IMR-90 (cell line): Measurements from ENCODE around the gene IRF4. TPM values are rescaled to one million over a fixed set of nuclear protein-coding genes. Genes with fewer than 3 reads are reported as not detected.

Source experiments
- ATAC-seq: fragments of 200-7000 bp; cut with Tn5 transposase; 2 replicates; pipeline ENCODE4 v1.9.1; 2020; ENCODE audit warnings: low read depth, mild to moderate bottlenecking, moderate library complexity
- BruUV-seq: library from RNA; stranded (reverse); fragments of 400-500 nt; replicated peaks from 2 replicates; lab custom pipeline; 2021; lab: Mats Ljungman, UMichigan
- CTCF ChIA-PET: fragments of 300-600 bp; formaldehyde crosslinking; extraction: SDS; loops from one replicate; lab custom pipeline; 2021; ENCODE audit warnings: antibody characterized with exemption; lab: Yijun Ruan, JAX
- POLR2A ChIA-PET: fragments of 300-600 bp; sonication (Branson Sonifier 250); formaldehyde crosslinking; loops from one replicate; lab custom pipeline; 2022; ENCODE audit warnings: antibody characterized with exemption; ENCODE audit not compliant: unreplicated experiment; lab: Charles Lee
- DNase-seq: peaks from one replicate; pipeline ENCODE4 v3.0.0; 2013
- H2AFZ ChIP-seq: replicated peaks from 2 replicates; pipeline ENCODE3; 2013; ENCODE audit warnings: low read length, mild to moderate bottlenecking; ENCODE audit not compliant: poor library complexity
- H2AK5ac ChIP-seq: 2 replicates; pipeline ENCODE4 v1.6.1; 2013; ENCODE audit warnings: low read depth, low read length, inconsistent platforms
- H2AK9ac ChIP-seq: replicated peaks from 2 replicates; pipeline ENCODE3; 2013; ENCODE audit warnings: mild to moderate bottlenecking, low read depth, low read length, moderate library complexity; ENCODE audit not compliant: poor library complexity
- H2BK120ac ChIP-seq: 2 replicates; pipeline ENCODE4 v1.6.1; 2013; ENCODE audit warnings: low read depth, low read length, inconsistent platforms
- H2BK15ac ChIP-seq: 3 replicates; pipeline ENCODE4 v1.6.1; 2013; ENCODE audit warnings: low read depth, low read length, inconsistent platforms
- H2BK20ac ChIP-seq: 2 replicates; pipeline ENCODE4 v1.6.1; 2013; ENCODE audit warnings: low read depth, mild to moderate bottlenecking, inconsistent platforms, low read length, moderate library complexity
- H2BK5ac ChIP-seq: 2 replicates; pipeline ENCODE4 v1.6.1; 2013; ENCODE audit warnings: mild to moderate bottlenecking, low read depth, low read length, inconsistent platforms; ENCODE audit not compliant: poor library complexity, severe bottlenecking
- H3K14ac ChIP-seq: replicated peaks from 2 replicates; pipeline ENCODE4 v1.6.1; 2013; ENCODE audit warnings: low read depth, low read length, inconsistent platforms
- H3K18ac ChIP-seq: 2 replicates; pipeline ENCODE4 v1.6.1; 2013; ENCODE audit warnings: low read depth, low read length, control low read depth
- H3K23ac ChIP-seq: 2 replicates; pipeline ENCODE4 v1.6.1; 2013; ENCODE audit warnings: low read depth, low read length, inconsistent platforms
- H3K27ac ChIP-seq: 2 replicates; pipeline ENCODE4 v1.5.1; 2013; ENCODE audit warnings: mild to moderate bottlenecking, control low read depth, low read length; ENCODE audit not compliant: insufficient read depth
- H3K27me3 ChIP-seq: 2 replicates; pipeline ENCODE4 v1.6.1; 2013; ENCODE audit warnings: low read length; ENCODE audit not compliant: control insufficient read depth, insufficient read depth
- H3K36me3 ChIP-seq: 2 replicates; pipeline ENCODE4 v1.6.1; 2013; ENCODE audit warnings: low read length, mixed read lengths; ENCODE audit not compliant: control insufficient read depth, insufficient read depth
- H3K4ac ChIP-seq: 2 replicates; pipeline ENCODE4 v1.6.1; 2013; ENCODE audit warnings: low read depth, low read length, inconsistent platforms
- H3K4me1 ChIP-seq: 2 replicates; pipeline ENCODE4 v1.6.1; 2013; ENCODE audit warnings: low read length, mixed read lengths; ENCODE audit not compliant: control insufficient read depth, insufficient read depth
- H3K4me2 ChIP-seq: 2 replicates; pipeline ENCODE4 v1.6.1; 2013; ENCODE audit warnings: low read depth, mild to moderate bottlenecking, control low read depth, low read length, moderate library complexity
- H3K4me3 ChIP-seq: 2 replicates; pipeline ENCODE4 v1.5.1; 2013; ENCODE audit warnings: low read depth, mild to moderate bottlenecking, control low read depth, low read length, moderate library complexity; ENCODE audit not compliant: insufficient read depth
- H3K56ac ChIP-seq: 2 replicates; pipeline ENCODE4 v1.6.1; 2013; ENCODE audit warnings: low read length, inconsistent platforms; ENCODE audit not compliant: insufficient read depth; ENCODE audit errors: extremely low read depth
- H3K79me1 ChIP-seq, 2 experiments: 2 replicates each; pipeline ENCODE4 v1.6.1; 2013; ENCODE audit warnings: low read length in 2 of 2, inconsistent platforms in 1 of 2, low read depth in 1 of 2
- H3K9ac ChIP-seq: 2 replicates; pipeline ENCODE4 v1.6.1; 2013; ENCODE audit warnings: low read depth, low read length, control low read depth
- H3K9me1 ChIP-seq: 2 replicates; pipeline ENCODE4 v1.6.1; 2013; ENCODE audit warnings: low read length, inconsistent platforms; ENCODE audit not compliant: insufficient read depth
- H3K9me3 ChIP-seq: 2 replicates; pipeline ENCODE4 v1.6.1; 2013; ENCODE audit warnings: low read length; ENCODE audit not compliant: control insufficient read depth, insufficient read depth
- H4K20me1 ChIP-seq: 2 replicates; pipeline ENCODE4 v1.6.1; 2013; ENCODE audit warnings: low read length, inconsistent platforms; ENCODE audit not compliant: insufficient read depth
- H4K5ac ChIP-seq: 2 replicates; pipeline ENCODE4 v1.6.1; 2013; ENCODE audit warnings: mild to moderate bottlenecking, low read depth, low read length, control low read depth
- H4K8ac ChIP-seq, 2 experiments: 2 replicates each; pipeline ENCODE4 v1.6.1; 2013; ENCODE audit warnings: low read depth in 2 of 2, low read length in 2 of 2, control low read depth in 1 of 2, inconsistent platforms in 1 of 2
- H4K91ac ChIP-seq: 2 replicates; pipeline ENCODE4 v1.6.1; 2013; ENCODE audit warnings: low read depth, low read length, inconsistent platforms; ENCODE audit not compliant: insufficient read depth
- FOS ChIP-seq: fragments of 150-350 bp; IDR thresholded peaks from 2 replicates; pipeline ENCODE4 v1.6.1; 2016; ENCODE audit warnings: low read depth, low read length
- NFE2L2 ChIP-seq: fragments of 150-350 bp; IDR thresholded peaks from 2 replicates; pipeline ENCODE4 v1.6.1; 2016; ENCODE audit warnings: low read depth, mild to moderate bottlenecking, low read length
- RAD21 ChIP-seq: IDR thresholded peaks from 2 replicates; pipeline ENCODE4 v1.6.1; 2012; ENCODE audit warnings: low read length, improper control_type of control experiment
- WGBS, 2 experiments: methylation state at CpG; one replicate each; pipeline versions ENCODE4 v1.1.5 to v1.1.7; 2013; ENCODE audit warnings: missing lambda C conversion rate in 2 of 2; ENCODE audit not compliant: insufficient read length in 1 of 2; ENCODE audit errors: extremely low coverage in 2 of 2; 5-methylcytosine and 5-hydroxymethylcytosine counted together
- dilution Hi-C: fragments of 300-500 bp; cut with HindIII; formaldehyde crosslinking; loops from one replicate; pipeline ENCODE4 v1.14.3; 2018; ENCODE audit warnings: low sequenced_read_pairs; ENCODE audit not compliant: unreplicated experiment
- in situ Hi-C: fragments of 300-500 bp; cut with MboI; formaldehyde crosslinking; loops from 3 replicates; pipeline ENCODE4 v1.14.3; 2019; ENCODE audit warnings: low sequenced_read_pairs, inconsistent platforms, mixed read lengths
- intact Hi-C: fragments of 100-400 bp; cut with micrococcal nuclease; formaldehyde crosslinking; loops from 2 replicates; pipeline ENCODE4 v1.10.0; 2022
- polyA plus RNA-seq, 3 experiments: library from polyadenylated mRNA; depleted of rRNA; stranded (reverse); fragments of >200 nt; gene quantifications; 2 replicates each; pipeline ENCODE4 v1.2.3, GENCODE V29; 2012; ENCODE audit warnings: low replicate concordance in 1 of 3
- total RNA-seq: library from RNA; depleted of rRNA; stranded (reverse); fragments of >200 nt; gene quantifications from 2 replicates; pipeline ENCODE4 v1.2.3, GENCODE V29; 2012
- TF ChIP-seq, protein P1 (sequence below): fragments of 150-350 bp; IDR thresholded peaks from 2 replicates; pipeline ENCODE4 v1.6.1; 2017; ENCODE audit warnings: mild to moderate bottlenecking, antibody characterized with exemption, low read length, low read depth
- TF ChIP-seq, protein P2 (sequence below): conservative IDR thresholded peaks from 2 replicates; pipeline ENCODE4 v1.5.1; 2012; ENCODE audit warnings: mild to moderate bottlenecking, low read depth, low read length, improper control_type of control experiment
- TF ChIP-seq, protein P3 (sequence below): fragments of 150-350 bp; IDR thresholded peaks from 2 replicates; pipeline ENCODE4 v1.6.1; 2016; ENCODE audit warnings: low read depth, mild to moderate bottlenecking, low read length, moderate library complexity, borderline replicate concordance

IRF4 gene
- total and polyA plus RNA-seq, 2 of the 4 experiments (the other 2 are of a cell fraction): not detected

DNA sequence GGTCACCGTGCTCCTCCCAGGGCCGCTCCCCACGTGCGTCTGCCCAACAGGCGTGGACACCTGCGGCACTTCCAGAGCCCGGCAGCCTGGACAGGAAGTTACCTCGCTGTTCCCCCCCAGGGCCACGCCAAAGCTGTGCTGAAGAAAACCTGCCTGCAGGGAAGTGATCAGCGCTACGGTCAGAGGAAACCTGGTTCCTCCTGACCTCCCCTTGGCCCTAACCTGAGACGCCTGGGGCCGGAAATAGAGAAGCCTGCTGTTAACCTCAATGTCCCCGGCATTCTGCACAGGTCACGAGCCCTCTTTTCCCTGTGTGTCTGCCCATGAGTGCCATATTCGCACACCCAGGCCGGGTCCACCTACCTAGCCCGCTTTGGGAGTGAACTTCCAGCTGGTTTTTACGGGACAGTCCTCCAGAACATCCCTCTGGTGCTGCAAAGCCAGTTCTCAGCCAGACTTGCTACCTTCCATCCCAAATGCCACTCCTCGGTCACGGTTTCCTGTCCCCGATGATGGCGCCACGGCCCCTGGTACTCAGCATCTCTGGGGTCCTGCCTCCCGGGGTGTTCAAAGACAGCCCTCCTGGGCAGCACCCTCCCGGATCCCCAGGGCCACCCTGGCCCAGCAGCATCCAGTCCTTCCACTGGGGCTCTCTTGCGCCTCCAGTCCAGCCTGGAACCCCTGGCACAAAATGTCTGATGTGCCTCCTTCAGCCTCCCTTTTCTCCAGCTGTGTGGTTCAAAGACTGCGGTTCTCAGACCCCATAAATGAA, 12.0 kb upstream of the IRF4 start:
- Histone ChIP-seq H3K14ac (no peak overlapping the region), H3K9ac (no peak overlapping the region), H2BK5ac (no peak overlapping the region), H3K79me1 (no peaks in the 10 kb centered on the region), H2BK20ac (no peak overlapping the region), H2AK9ac (no peak overlapping the region), H3K56ac (no peak overlapping the region), H4K20me1 (no peaks in the 10 kb centered on the region), H2BK15ac (no peak overlapping the region), H2AK5ac (no peak overlapping the region), H2AFZ (no peak overlapping the region), H3K4me2 (no peak overlapping the region), H3K36me3 (no peaks in the 10 kb centered on the region), H2BK120ac (no peak overlapping the region), H4K5ac (no peak overlapping the region), H3K9me1 (no peaks in the 10 kb centered on the region), H3K27ac (no peak overlapping the region), H3K27me3 (peaks cover 37% of the 10 kb centered on the region), H3K18ac (no peak overlapping the region), H3K23ac (no peak overlapping the region), H4K8ac (no peak overlapping the region), H3K4me3 (no peak overlapping the region), H3K9me3 (peaks cover 17% of the 10 kb centered on the region), H3K4ac (no peak overlapping the region), H4K91ac (no peak overlapping the region), H3K4me1 (peaks cover 4% of the 10 kb centered on the region; the same call in 1 of the 2 replicates)
- dilution Hi-C loops (no loop called here), in situ Hi-C loops (no loop called here), intact Hi-C loops (no loop called here)
- CTCF ChIA-PET: no interaction called here
- POLR2A ChIA-PET: no interaction called here
- BruUV-seq: no TSS peak
- WGBS, 2 experiments: 68% methylated on average over 28 of the region's 28 CpGs; no CpG with 5 or more reads in 1 of the 2 experiments
- ATAC-seq (no peak), DNase-seq (no peak)
- TF ChIP-seq RAD21: no peak
- TF ChIP-seq, protein P1, sequence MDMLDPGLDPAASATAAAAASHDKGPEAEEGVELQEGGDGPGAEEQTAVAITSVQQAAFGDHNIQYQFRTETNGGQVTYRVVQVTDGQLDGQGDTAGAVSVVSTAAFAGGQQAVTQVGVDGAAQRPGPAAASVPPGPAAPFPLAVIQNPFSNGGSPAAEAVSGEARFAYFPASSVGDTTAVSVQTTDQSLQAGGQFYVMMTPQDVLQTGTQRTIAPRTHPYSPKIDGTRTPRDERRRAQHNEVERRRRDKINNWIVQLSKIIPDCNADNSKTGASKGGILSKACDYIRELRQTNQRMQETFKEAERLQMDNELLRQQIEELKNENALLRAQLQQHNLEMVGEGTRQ: no peak
- TF ChIP-seq, protein P2, sequence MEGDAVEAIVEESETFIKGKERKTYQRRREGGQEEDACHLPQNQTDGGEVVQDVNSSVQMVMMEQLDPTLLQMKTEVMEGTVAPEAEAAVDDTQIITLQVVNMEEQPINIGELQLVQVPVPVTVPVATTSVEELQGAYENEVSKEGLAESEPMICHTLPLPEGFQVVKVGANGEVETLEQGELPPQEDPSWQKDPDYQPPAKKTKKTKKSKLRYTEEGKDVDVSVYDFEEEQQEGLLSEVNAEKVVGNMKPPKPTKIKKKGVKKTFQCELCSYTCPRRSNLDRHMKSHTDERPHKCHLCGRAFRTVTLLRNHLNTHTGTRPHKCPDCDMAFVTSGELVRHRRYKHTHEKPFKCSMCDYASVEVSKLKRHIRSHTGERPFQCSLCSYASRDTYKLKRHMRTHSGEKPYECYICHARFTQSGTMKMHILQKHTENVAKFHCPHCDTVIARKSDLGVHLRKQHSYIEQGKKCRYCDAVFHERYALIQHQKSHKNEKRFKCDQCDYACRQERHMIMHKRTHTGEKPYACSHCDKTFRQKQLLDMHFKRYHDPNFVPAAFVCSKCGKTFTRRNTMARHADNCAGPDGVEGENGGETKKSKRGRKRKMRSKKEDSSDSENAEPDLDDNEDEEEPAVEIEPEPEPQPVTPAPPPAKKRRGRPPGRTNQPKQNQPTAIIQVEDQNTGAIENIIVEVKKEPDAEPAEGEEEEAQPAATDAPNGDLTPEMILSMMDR: no peak
- TF ChIP-seq, protein P3, sequence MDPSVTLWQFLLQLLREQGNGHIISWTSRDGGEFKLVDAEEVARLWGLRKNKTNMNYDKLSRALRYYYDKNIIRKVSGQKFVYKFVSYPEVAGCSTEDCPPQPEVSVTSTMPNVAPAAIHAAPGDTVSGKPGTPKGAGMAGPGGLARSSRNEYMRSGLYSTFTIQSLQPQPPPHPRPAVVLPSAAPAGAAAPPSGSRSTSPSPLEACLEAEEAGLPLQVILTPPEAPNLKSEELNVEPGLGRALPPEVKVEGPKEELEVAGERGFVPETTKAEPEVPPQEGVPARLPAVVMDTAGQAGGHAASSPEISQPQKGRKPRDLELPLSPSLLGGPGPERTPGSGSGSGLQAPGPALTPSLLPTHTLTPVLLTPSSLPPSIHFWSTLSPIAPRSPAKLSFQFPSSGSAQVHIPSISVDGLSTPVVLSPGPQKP: no peak
- no peak for TF ChIP-seq FOS
- no peak for TF ChIP-seq NFE2L2
